ENCODE data around the gene PLA2G12B.
"Not testable (repeated sequence)": the region's sequence is repeated elsewhere in the genome, so short reads cannot be mapped to it uniquely, and the experiment has no call there.

Gene PLA2G12B, protein sequence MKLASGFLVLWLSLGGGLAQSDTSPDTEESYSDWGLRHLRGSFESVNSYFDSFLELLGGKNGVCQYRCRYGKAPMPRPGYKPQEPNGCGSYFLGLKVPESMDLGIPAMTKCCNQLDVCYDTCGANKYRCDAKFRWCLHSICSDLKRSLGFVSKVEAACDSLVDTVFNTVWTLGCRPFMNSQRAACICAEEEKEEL

DNA sequence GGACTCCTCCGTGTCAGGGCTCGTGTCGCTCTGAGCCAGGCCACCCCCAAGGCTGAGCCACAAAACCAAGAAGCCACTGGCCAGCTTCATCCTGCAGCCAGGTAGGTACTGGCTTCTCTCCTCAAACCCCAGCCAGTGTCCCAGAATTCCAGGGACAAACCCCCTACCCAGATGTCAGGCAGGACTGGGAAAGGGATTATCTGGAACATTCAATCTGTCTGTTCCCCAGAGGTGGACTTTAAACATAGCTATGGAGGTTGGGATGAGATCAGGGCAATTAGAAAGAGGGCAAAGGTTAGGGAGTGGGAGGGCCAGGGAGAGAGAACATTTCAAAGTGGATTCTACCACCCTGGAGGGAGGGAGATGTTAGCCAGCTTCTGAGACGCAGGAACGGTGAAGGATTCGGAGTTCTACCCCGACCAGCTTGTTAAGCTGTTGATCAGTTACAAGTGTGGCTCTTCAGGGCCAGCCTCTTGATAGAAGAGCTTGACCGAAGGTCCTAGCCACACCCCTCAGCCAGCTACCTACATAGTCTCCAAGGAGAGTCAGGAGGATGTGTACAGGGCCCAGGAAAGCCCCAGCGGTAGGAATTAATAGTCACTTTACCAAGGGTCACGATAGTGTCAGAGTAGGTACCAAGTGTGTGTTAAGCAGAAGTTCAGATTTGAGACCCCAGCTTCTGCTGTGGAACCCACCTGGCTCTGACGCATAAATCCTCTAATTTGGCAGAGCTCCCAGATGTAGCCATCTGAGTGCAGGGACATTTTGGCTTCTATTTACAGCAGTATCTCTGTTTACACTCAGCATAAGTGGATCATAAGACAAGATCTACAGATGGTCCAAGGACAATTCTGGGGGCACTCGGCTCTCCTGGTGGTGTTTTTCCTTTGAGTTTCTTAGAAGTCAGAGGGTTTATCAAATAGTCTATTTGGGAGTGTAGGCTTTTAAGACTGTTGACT is at the start of gene PLA2G12B:
Gene PLA2G12B, minus strand, starts transcription at position 211 of the 959 bp plus-strand sequence. Its CDS starts 121 bp downstream, at position 90.
- H3K4me3 Mint-ChIP-seq = no peak within 1 kb of the TSS
- no peaks in the 10 kb centered on the region for H3K4me1 Mint-ChIP-seq (ENCODE audit: low read depth)
- no peak within 1 kb of the TSS for H3K27ac Mint-ChIP-seq
- H3K27me3 Mint-ChIP-seq (ENCODE audit: low read depth) = peaks cover 6% of the 10 kb centered on the region
- DNase-seq (ENCODE audit: low spot score) = no peak
- no peaks in the 10 kb centered on the region for H3K36me3 Mint-ChIP-seq (ENCODE audit: low read depth)
- no peaks in the 10 kb centered on the region for H3K9me3 Mint-ChIP-seq

DNA sequence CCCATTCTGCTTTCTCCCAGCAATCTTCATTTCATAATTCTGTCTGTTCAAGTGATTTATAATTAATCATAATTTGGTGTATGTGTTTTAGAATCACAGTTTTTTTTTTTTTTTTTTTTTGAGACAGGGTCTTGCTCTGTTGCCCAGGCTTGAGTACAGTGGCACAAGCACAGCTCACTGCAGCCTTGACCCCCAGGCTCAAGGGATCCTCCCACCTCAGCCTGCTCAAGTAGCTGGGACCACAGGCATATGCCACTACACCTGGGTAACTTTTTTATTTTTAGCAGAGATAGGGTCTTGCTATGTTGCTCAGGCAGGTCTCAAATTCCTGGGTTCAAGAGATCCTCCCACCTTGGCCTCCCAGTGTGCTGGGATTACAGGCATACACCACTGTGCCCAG is 49.2 kb upstream of the PLA2G12B start:
- no peak for DNase-seq (ENCODE audit: low spot score)
- H3K27me3 Mint-ChIP-seq (ENCODE audit: low read depth) = no peaks in the 10 kb centered on the region
- no peak overlapping the region for H3K4me3 Mint-ChIP-seq
- H3K36me3 Mint-ChIP-seq (ENCODE audit: low read depth) = peaks cover 47% of the 10 kb centered on the region
- H3K4me1 Mint-ChIP-seq (ENCODE audit: low read depth) = no peaks in the 10 kb centered on the region
- H3K27ac Mint-ChIP-seq = no peak overlapping the region
- peaks cover 3% of the 10 kb centered on the region for H3K9me3 Mint-ChIP-seq

DNA sequence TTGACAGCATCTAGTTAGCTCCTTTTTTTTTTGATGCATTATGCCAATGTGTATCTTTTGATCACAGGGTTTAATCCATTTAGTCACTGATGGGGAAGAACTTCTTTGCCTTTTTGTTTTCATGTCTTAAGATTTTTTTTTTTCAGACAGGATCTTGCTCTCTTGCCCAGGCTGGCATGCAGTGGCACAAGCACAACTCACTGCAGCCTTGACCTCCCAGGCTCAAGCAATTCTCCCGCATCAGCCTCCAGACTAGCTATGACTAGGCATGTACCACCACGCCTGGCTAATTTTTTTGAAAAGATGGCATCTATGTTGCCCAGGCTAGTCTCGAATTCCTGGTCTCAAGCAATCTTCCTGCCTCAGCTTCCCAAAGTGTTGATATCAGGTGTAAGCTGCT is 46.4 kb upstream of the PLA2G12B start:
- Mint-ChIP-seq H3K36me3 (ENCODE audit: low read depth) (peaks cover 32% of the 10 kb centered on the region), H3K27ac (no peak overlapping the region), H3K9me3 (peaks cover 9% of the 10 kb centered on the region), H3K4me1 (ENCODE audit: low read depth) (no peaks in the 10 kb centered on the region), H3K27me3 (ENCODE audit: low read depth) (no peaks in the 10 kb centered on the region), H3K4me3 (no peak overlapping the region)
- DNase-seq (ENCODE audit: low spot score) = no peak

DNA sequence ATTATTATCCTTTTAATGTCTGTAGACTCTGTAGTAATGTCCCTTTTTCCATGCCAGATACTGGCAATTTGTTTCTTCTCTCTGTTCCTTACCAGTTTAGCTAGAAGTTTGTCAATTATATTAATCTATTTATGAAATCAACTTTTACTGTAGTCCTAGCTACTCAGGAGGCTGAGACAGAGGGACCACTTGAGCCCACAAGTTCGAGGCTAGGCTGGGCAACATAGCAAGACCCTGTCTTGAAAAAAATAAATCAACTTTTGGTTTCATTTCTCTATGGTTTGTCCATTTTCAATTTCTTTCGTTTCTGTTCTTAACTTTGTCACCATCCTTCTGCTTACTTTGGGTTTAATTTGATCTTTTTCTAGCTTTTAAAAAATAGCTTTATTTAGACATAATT is 42.5 kb upstream of the PLA2G12B start:
- no peak overlapping the region for H3K4me3 Mint-ChIP-seq
- no peak overlapping the region for H3K27ac Mint-ChIP-seq
- H3K4me1 Mint-ChIP-seq (ENCODE audit: low read depth) = no peaks in the 10 kb centered on the region
- peaks cover 47% of the 10 kb centered on the region for H3K36me3 Mint-ChIP-seq (ENCODE audit: low read depth)
- DNase-seq (ENCODE audit: low spot score) = no peak
- peaks cover 23% of the 10 kb centered on the region for H3K9me3 Mint-ChIP-seq
- no peaks in the 10 kb centered on the region for H3K27me3 Mint-ChIP-seq (ENCODE audit: low read depth)

DNA sequence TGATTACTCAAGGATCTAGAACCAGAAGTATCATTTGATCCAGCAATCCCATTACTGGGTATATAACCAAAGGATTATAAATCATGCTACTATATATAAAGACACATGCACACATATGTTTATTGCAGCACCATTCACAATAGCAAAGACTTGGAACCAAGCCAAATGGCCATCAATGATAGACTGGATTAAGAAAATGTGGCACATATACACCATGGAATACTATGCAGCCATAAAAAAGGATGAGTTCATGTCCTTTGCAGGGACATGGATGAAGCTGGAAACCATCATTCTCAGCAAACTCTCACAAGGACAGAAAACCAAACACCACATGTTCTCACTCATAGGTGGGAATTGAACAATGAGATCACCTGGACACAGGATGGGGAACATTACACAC is 40.9 kb upstream of the PLA2G12B start:
- H3K9me3 Mint-ChIP-seq = peaks cover 23% of the 10 kb centered on the region
- H3K4me1 Mint-ChIP-seq (ENCODE audit: low read depth); H3K4me3 Mint-ChIP-seq; DNase-seq (ENCODE audit: low spot score); H3K27ac Mint-ChIP-seq; H3K27me3 Mint-ChIP-seq (ENCODE audit: low read depth): not testable (repeated sequence)
- peaks cover 48% of the 10 kb centered on the region for H3K36me3 Mint-ChIP-seq (ENCODE audit: low read depth)

DNA sequence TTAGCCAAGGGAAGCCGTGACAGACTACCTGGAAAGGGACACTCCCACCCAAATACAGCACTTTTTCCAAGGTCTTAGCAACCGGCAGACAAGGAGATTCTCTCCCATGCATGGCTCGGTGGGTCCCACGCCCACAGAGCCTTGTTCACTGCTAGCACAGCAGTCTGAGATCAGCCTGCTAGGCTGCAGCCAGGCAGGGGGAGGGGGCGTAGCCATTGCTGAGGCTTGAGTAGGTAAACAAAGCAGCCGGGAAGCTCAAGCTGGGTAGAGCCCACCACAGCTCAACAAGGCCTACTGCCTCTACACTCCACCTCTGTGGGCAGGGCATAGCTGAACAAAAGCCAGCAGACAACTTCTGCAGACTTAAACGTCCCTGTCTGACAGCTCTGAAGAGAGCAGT is 35.2 kb upstream of the PLA2G12B start:
- not testable (repeated sequence) for H3K4me1 Mint-ChIP-seq (ENCODE audit: low read depth); H3K27me3 Mint-ChIP-seq (ENCODE audit: low read depth); H3K4me3 Mint-ChIP-seq; H3K27ac Mint-ChIP-seq; H3K9me3 Mint-ChIP-seq; DNase-seq (ENCODE audit: low spot score)
- H3K36me3 Mint-ChIP-seq (ENCODE audit: low read depth) = peaks cover 41% of the 10 kb centered on the region

DNA sequence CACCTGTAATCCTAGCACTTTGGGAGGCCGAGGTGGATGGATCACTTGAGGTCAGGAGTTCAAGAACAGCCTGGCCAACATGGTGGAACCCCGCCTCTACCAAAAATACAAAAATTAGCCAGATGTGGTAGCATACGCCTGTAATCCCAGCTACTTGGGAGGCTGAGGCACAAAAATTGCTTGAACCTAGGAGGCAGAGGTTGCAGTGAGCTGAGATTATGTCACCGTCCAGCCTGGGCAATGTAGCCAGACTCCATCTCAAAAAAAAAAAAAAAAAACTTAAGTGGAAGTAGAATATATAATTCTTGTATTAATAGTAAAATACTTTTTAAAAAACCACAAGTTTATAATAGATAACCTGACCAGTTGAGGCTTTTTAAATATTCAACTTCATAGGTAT is 30.0 kb upstream of the PLA2G12B start:
- H3K27me3 Mint-ChIP-seq (ENCODE audit: low read depth); H3K27ac Mint-ChIP-seq; H3K4me1 Mint-ChIP-seq (ENCODE audit: low read depth); DNase-seq (ENCODE audit: low spot score); H3K4me3 Mint-ChIP-seq; H3K9me3 Mint-ChIP-seq: not testable (repeated sequence)
- H3K36me3 Mint-ChIP-seq (ENCODE audit: low read depth) = peaks cover 12% of the 10 kb centered on the region

DNA sequence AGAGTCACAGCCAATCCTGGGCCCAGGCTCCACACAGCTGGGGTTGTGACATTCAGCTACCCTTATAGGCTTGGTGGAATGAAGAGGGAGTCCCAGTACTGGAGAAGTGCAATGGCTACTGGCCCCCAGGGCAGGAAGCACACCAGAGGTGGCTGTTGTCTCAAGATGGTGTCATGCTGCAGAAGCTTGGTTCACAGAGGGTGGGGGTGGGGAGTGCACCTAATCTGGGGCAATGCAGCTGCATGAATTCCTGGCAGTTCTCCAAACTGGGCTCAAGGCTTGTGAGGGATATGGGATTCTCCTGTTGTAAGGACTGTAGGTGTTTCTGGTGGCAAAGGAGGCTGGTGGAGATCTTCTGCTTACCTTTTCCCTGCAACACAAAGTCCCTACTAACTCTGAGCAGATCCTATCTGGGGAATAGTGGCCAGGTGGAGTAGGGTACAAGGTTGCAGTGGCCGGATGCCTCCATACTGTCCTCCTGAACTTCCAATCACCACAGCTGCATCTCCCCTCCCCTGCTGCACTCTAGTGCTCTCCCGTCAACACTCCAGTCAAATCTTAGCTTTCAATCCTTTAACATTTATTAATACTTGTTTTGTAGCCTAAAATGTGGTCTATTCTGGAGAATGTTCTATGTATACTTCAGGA is 27.4 kb upstream of the PLA2G12B start:
- Mint-ChIP-seq H3K27ac (no peak overlapping the region), H3K4me3 (no peak overlapping the region), H3K27me3 (ENCODE audit: low read depth) (no peaks in the 10 kb centered on the region), H3K9me3 (peaks cover 31% of the 10 kb centered on the region), H3K4me1 (ENCODE audit: low read depth) (no peaks in the 10 kb centered on the region), H3K36me3 (ENCODE audit: low read depth) (peaks cover 4% of the 10 kb centered on the region)
- DNase-seq (ENCODE audit: low spot score) = no peak

DNA sequence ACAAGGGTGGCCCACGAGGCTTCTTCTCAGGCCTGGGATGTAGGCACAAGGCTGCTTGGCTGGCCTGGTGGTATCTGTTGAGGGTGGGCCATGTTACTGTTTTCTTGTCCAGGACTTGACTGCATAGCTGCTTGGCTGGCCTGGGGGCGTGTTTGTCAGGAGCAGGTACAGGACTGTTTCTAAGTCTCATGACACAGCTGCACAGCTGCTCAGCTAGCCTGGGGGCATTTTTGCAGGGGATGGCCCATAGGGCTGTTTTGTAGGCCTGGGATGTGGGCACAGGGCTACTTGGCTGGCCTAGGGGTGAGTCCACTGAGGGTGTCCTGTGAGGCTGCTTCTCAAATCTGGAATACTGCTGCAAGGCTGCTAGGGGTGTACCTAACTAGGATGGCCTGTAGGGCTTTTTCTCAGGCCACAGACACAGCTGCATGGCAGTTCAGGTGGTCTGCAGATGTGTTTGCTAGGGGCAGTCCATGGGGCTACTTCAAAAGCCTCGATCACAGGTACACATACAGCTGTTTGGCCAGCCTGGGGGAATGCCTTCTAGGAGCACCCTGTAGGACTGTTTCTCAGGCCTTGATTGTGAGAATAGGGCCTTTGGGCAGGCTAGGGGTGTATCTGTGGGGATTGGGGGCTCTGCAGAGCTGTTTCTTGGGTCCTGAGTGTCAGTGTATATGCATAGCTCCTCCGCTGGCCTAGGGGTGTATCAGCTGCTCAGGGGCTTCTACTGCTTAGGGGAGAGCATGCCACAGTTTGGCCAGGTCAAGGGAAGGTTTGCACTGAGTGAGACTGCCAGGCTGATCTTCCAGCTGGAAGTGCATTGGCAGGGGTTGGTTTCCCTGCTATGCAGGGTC is 26.6 kb upstream of the PLA2G12B start:
- H3K27me3 Mint-ChIP-seq (ENCODE audit: low read depth) = no peaks in the 10 kb centered on the region
- no peaks in the 10 kb centered on the region for H3K4me1 Mint-ChIP-seq (ENCODE audit: low read depth)
- DNase-seq (ENCODE audit: low spot score) = no peak
- peaks cover 35% of the 10 kb centered on the region for H3K9me3 Mint-ChIP-seq
- H3K4me3 Mint-ChIP-seq = no peak overlapping the region
- no peak overlapping the region for H3K27ac Mint-ChIP-seq
- H3K36me3 Mint-ChIP-seq (ENCODE audit: low read depth) = peaks cover 2% of the 10 kb centered on the region

DNA sequence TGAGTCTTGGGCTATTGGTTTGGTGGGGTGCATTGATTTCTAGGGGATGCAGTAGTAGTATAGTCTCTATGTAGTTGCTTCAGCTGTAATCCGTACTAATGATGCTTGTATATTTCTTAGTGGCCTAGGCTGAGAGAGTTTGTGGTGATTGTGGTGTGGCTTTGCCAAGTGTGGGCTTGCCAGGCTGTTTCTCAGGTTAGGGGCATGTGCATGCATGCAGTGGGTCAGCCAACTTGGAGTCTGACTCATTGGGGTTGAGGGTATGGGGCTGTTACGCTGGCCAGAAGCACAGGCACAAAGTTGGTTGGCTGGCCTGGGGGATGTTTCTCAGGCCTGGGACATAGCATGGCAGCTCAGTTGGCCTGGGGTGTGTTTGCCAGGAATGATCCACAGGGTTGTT is 25.7 kb upstream of the PLA2G12B start:
- H3K4me1 Mint-ChIP-seq (ENCODE audit: low read depth) = no peaks in the 10 kb centered on the region
- peaks cover 2% of the 10 kb centered on the region for H3K36me3 Mint-ChIP-seq (ENCODE audit: low read depth)
- H3K4me3 Mint-ChIP-seq = no peak overlapping the region
- DNase-seq (ENCODE audit: low spot score) = no peak
- H3K27me3 Mint-ChIP-seq (ENCODE audit: low read depth) = no peaks in the 10 kb centered on the region
- H3K27ac Mint-ChIP-seq = no peak overlapping the region
- H3K9me3 Mint-ChIP-seq = peaks cover 42% of the 10 kb centered on the region

DNA sequence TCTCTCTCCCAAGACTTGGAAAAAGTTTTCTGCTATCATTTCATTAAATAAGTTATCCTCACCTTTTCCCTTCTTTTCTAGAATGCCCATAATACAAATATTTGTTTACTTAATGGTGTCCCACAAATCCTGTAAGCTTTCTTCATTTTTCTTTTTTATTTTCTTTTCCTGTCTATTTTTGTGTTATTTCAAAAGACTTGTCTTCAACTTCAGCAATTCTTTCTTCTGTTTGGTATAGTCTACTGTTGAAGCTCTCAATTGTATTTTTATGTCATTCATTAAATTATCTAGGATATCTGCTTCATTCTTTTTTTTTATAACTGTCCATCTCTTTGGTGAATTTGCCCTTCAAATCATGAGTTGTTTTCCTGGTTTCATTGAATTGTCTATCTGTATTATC is 25.1 kb upstream of the PLA2G12B start:
- peaks cover 48% of the 10 kb centered on the region for H3K9me3 Mint-ChIP-seq
- no peak overlapping the region for H3K4me3 Mint-ChIP-seq
- H3K27ac Mint-ChIP-seq = no peak overlapping the region
- H3K36me3 Mint-ChIP-seq (ENCODE audit: low read depth) = peaks cover 2% of the 10 kb centered on the region
- no peak for DNase-seq (ENCODE audit: low spot score)
- no peaks in the 10 kb centered on the region for H3K4me1 Mint-ChIP-seq (ENCODE audit: low read depth)
- H3K27me3 Mint-ChIP-seq (ENCODE audit: low read depth) = no peaks in the 10 kb centered on the region

DNA sequence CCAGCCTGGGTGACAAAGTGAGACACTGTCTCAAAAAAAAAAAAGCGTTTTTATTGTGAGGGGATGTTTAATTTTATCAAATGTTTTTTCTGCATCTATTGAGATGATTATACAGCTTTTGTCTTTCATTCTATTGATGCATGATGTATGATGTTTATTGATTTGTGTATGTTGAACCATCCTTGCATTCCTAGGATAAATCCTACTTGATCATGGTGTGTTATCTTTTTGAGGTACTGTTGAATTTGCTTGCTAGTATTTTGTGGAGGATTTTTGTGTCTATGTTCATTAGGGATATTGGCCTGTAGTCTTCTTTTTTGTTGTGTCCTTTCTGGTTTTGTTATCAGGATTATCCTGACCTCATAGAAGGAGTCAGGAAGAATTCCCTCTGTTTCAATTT is 22.3 kb upstream of the PLA2G12B start:
- Mint-ChIP-seq H3K27ac (no peak overlapping the region), H3K9me3 (peaks cover 50% of the 10 kb centered on the region), H3K4me1 (ENCODE audit: low read depth) (no peaks in the 10 kb centered on the region)

DNA sequence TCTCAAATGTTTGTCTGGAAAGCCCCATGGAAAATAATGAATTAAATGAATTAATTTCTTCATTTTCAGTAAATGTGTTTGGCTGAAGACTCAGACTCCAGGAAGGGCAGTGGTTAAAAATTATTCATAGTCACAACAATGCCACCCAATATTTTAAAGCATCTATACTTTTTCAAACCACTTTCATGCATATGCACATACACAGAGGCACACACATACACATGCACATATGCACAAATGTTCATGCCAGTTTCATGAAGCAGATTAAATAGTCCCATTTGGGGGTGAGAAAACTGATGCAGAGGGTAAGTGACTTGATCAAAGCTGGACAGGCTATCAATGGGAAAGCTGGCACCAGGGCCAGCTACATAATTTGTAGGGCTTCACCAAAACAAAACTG is 1.4 kb upstream of the PLA2G12B start:
- no peak overlapping the region for H3K27ac Mint-ChIP-seq
- H3K36me3 Mint-ChIP-seq (ENCODE audit: low read depth) = no peaks in the 10 kb centered on the region
- H3K4me3 Mint-ChIP-seq = no peak overlapping the region
- H3K9me3 Mint-ChIP-seq = no peaks in the 10 kb centered on the region
- H3K27me3 Mint-ChIP-seq (ENCODE audit: low read depth) = peaks cover 9% of the 10 kb centered on the region
- no peaks in the 10 kb centered on the region for H3K4me1 Mint-ChIP-seq (ENCODE audit: low read depth)
- no peak for DNase-seq (ENCODE audit: low spot score)

More for the DNA sequence above, 22.3 kb upstream of the PLA2G12B start:
- peaks cover 2% of the 10 kb centered on the region for H3K36me3 Mint-ChIP-seq (ENCODE audit: low read depth)
- DNase-seq (ENCODE audit: low spot score) = no peak
- H3K27me3 Mint-ChIP-seq (ENCODE audit: low read depth) = no peaks in the 10 kb centered on the region
- H3K4me3 Mint-ChIP-seq = no peak overlapping the region

Data from T-helper 2 cell treated with Interferon-gamma antibody and Interleukin-4, amounts not matched to agents 5 μg/mL and 100 μg/mL, for 36 hours (primary cell).